Testis (tissue), 3 donors: ENCODE data around the gene PBX4. TPM values are rescaled to one million over a fixed set of nuclear protein-coding genes. Genes with fewer than 3 reads are reported as not detected.
A peak's percentile ranks its signal among the peaks of the same experiment; 100 is the strongest.

Experiments
- DNase-seq: peaks from one replicate; pipeline ENCODE4 v3.0.0-alpha.2; 2019
- H3K27ac ChIP-seq, 2 donors: fragments of 200-600 bp; sonication (generic); one replicate each; pipeline ENCODE4 v1.5.1; 2019
- H3K27me3 ChIP-seq: fragments of 200-600 bp; sonication (generic); one replicate; pipeline ENCODE4 v1.5.1; 2019
- H3K36me3 ChIP-seq: fragments of 200-600 bp; sonication (generic); one replicate; pipeline ENCODE4 v1.5.1; 2017; ENCODE audit warnings: low read depth; ENCODE audit errors: missing control alignments
- H3K4me1 ChIP-seq: fragments of 200-600 bp; sonication (generic); one replicate; pipeline ENCODE4 v1.5.1; 2019
- H3K4me3 ChIP-seq, 2 donors: fragments of 200-600 bp; sonication (generic); one replicate each; pipeline ENCODE4 v1.5.1; 2017 to 2019
- H3K9me3 ChIP-seq: fragments of 200-600 bp; sonication (generic); one replicate; pipeline ENCODE4 v1.5.1; 2017
- POLR2A ChIP-seq: fragments of 450-650 bp; IDR thresholded peaks from one replicate; pipeline ENCODE4 v1.6.1; 2017; ENCODE audit warnings: antibody characterized with exemption, mild to moderate bottlenecking, moderate library complexity
- WGBS, 2 donors: methylation state at CpG; one replicate each; pipeline ENCODE4 v1.1.5; 2018; 5-methylcytosine and 5-hydroxymethylcytosine counted together
- intact Hi-C: fragments of 100-400 bp; cut with DNase I; formaldehyde crosslinking; loops from one replicate; pipeline ENCODE4 v1.15.1; 2023; ENCODE audit warnings: low total_unique reads
- polyA plus RNA-seq: library from polyadenylated mRNA; stranded (reverse); fragments of 350-450 nt; fragmentation: Illumina TruSeq; extraction: RNeasy Lipid Tissue Mini Kit (QIAGEN cat#74804); gene quantifications from one replicate; pipeline ENCODE4 v1.2.3, GENCODE V29; 2014; ENCODE audit warnings: low read depth, low replicate concordance; ENCODE audit not compliant: insufficient read depth
- total RNA-seq, 2 donors: library from RNA; depleted of rRNA; stranded (reverse); fragments of >200 nt; gene quantifications; one replicate each; pipeline ENCODE4 v1.2.3, GENCODE V29; 2016
- TF ChIP-seq, protein P1 (sequence below), 3 experiments: fragments of 450-650 bp in 2 of 3; fragments of 200-600 bp in 1 of 3; sonication (generic) in 1 of 3; IDR thresholded peaks; one replicate each; pipeline ENCODE4 v1.5.1; 2016 to 2019; ENCODE audit warnings: antibody characterized with exemption in 3 of 3, mild to moderate bottlenecking in 2 of 3, moderate library complexity in 1 of 3

The PBX4 gene
- total and polyA plus RNA-seq, 3 donors from 2014 or later: 16.2 to 28.3 (median 18.0) TPM

DNA sequence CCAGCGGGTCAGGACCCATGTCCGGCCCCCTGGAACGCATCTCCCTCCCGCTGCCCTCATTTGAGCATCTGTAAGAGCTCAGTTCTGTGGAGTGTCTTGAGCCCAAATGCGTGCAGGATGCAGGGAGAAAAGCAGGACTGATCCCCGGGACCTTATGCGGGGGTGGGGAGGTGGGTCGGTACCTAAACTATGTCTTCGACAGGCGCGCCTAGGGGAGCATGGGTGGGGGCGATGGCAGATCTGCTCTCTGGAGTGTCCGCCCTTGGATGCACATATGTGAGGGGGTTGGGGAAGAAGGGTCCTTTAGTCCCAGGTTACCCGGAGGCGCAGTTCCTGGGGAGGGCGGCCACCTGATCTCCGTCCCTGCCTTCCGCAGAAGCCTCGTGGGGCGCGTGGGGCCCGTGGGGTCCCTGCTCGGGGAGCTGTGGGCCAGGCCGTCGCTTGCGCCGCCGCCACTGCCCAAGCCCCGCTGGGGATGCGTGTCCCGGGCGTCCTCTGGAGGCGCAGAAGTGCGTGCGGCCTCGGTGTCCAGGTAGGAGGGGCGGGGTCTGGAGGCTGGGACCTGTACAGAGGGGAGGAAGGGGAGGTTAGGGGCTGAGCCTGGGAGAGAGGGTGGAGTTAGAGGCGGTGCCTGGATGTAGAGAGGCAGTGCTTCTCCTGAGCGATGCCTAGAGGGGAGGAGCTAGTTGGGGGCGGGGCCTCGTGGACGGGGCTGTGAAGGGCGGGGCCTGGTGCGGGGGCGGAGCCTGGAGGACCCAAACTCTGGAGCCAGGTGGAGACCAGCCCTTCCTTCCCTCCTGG is 77.6 kb downstream of the PBX4 start:
- 0 to 4% methylated on average over 8 to 34 of the region's 45 CpGs for WGBS, 2 donors
- no peaks in the 10 kb centered on the region for H3K27me3 ChIP-seq
- peak; percentile 69 for DNase-seq

DNA sequence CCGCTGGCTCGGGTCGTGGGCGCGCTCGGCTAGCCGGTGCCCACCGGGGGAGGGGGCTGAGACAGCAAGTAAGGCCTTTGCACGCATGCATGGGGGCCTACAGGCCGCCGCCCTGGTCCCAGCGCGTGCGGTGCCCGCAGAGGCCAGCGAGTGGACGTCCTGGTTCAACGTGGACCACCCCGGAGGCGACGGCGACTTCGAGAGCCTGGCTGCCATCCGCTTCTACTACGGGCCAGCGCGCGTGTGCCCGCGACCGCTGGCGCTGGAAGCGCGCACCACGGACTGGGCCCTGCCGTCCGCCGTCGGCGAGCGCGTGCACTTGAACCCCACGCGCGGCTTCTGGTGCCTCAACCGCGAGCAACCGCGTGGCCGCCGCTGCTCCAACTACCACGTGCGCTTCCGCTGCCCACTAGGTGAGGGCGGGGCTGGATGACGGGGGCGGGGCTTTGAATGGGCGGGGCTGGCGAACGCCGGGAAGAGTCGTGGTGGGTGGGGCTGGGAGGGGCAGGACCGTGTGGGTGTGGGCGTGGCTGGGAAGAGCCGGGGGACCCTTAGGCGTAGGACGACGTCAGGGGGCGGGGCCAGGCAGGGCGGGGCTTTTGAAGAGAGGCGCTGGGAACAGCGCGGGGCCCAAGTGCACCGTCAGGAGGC is 78.3 kb downstream of the PBX4 start:
- H3K4me1 ChIP-seq: peaks cover 12% of the 10 kb centered on the region
- intact Hi-C loops: no loop called here
- TF ChIP-seq POLR2A: no peak
- TF ChIP-seq, protein P1, sequence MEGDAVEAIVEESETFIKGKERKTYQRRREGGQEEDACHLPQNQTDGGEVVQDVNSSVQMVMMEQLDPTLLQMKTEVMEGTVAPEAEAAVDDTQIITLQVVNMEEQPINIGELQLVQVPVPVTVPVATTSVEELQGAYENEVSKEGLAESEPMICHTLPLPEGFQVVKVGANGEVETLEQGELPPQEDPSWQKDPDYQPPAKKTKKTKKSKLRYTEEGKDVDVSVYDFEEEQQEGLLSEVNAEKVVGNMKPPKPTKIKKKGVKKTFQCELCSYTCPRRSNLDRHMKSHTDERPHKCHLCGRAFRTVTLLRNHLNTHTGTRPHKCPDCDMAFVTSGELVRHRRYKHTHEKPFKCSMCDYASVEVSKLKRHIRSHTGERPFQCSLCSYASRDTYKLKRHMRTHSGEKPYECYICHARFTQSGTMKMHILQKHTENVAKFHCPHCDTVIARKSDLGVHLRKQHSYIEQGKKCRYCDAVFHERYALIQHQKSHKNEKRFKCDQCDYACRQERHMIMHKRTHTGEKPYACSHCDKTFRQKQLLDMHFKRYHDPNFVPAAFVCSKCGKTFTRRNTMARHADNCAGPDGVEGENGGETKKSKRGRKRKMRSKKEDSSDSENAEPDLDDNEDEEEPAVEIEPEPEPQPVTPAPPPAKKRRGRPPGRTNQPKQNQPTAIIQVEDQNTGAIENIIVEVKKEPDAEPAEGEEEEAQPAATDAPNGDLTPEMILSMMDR (IDR thresholded peaks at IDR 0.05): no peak
- 8 to 9% methylated on average over 9 to 29 of the region's 74 CpGs for WGBS, 2 donors
- no peaks in the 10 kb centered on the region for H3K9me3 ChIP-seq
- no peaks in the 10 kb centered on the region for H3K27me3 ChIP-seq
- H3K4me3 ChIP-seq: peak overlapping the region; percentile 25 to 33
- peak; percentile 91 for DNase-seq
- H3K27ac ChIP-seq: no peak overlapping the region
- H3K36me3 ChIP-seq: no peaks in the 10 kb centered on the region

More for the DNA sequence above, 77.6 kb downstream of the PBX4 start:
- Histone ChIP-seq H3K36me3 (no peaks in the 10 kb centered on the region), H3K4me1 (peaks cover 12% of the 10 kb centered on the region), H3K4me3 (peak overlapping the region; percentile 25 to 33), H3K27ac (no peak overlapping the region), H3K9me3 (no peaks in the 10 kb centered on the region)
- intact Hi-C loops: no loop called here
- TF ChIP-seq POLR2A: no peak
- TF ChIP-seq, protein P1 (IDR thresholded peaks at IDR 0.05): no peak

DNA sequence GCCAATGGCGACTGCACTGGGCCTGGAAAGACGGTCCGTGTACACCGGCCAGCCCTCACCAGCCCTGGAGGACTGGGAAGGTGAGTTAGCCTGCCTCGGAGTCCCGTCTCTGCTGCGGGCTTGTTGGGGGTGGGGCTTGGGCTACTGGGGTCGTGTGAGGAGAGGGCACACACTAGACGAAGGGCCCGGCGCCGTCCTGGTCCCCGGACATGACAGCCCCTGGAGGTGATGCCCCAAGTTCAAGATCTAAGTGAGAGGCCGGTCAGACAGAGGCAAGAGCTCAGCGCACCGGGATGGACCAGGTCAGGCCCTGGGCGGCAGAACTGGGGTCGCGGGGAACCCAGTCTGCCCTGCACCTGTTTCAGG is 78.8 kb downstream of the PBX4 start:
- Histone ChIP-seq H3K4me1 (peaks cover 12% of the 10 kb centered on the region), H3K27me3 (no peaks in the 10 kb centered on the region), H3K27ac (no peak overlapping the region), H3K4me3 (no peak overlapping the region), H3K36me3 (no peaks in the 10 kb centered on the region), H3K9me3 (no peaks in the 10 kb centered on the region)
- DNase-seq: no peak
- WGBS, 2 donors: 45 to 46% methylated on average over 5 to 16 of the region's 19 CpGs
- TF ChIP-seq POLR2A: no peak
- TF ChIP-seq, protein P1 (IDR thresholded peaks at IDR 0.05): no peak
- intact Hi-C loops: no loop called here

DNA sequence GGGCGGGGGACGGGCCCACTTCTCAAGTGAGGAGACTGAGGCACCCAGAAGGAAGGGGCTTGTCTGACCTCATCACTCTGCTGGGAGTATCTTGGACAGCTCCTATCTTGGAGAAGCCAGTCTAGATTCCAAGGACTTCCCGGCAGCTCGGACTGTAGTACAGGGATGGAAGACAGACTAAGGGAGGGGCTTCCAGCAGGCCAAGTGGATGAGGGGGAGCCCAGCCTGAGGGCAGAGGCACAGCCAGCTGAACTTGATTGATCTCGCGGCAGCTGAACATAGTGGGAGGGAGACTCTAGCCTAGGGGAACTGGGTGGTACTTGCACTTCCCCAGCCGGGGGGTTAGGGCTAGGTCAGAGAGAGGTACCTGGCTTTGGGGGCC is 79.7 kb downstream of the PBX4 start:
- H3K27ac ChIP-seq: no peak overlapping the region
- no peak for DNase-seq
- TF ChIP-seq POLR2A: no peak
- H3K4me3 ChIP-seq: peak overlapping the region in 1 of 2 donors; percentile 52
- peaks cover 12% of the 10 kb centered on the region for H3K4me1 ChIP-seq
- no peaks in the 10 kb centered on the region for H3K9me3 ChIP-seq
- H3K36me3 ChIP-seq: no peaks in the 10 kb centered on the region
- intact Hi-C loops: no loop called here
- 9 to 16% methylated on average over 5 to 7 of the region's 7 CpGs for WGBS, 2 donors
- H3K27me3 ChIP-seq: no peaks in the 10 kb centered on the region

DNA sequence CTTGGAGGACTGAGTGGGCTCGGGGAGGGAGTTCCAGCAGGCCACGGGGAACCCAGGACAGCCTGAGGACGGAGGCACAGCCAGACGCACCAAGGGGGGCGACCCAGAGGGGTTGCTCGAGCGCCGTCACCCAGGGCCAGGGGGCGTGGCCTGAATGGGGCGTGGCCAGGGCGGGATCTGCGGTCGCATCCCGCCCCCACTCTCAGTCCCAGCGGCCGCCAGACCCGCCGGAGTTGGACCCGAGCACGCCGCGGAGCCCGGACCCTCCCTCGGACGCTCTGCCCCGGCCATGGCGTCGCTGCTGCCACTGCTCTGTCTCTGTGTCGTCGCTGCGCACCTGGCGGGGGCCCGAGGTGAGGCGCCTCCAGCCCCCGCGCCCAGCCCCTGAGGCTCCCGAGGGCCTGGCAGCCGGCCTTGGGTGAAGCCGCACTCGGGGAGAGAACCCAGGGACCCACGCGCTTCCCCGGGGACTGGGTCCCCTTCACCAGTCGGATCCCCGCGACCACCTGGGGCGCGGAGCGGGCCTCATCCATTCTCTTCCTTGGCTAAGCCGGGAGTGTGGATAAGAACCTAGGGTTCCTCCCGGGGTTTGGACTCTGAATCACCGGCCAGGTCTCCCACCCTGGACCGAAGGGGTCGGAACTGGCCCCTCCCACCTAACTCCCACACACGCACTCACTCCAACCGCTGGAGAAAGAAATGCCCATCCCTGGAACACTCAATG is 80.3 kb downstream of the PBX4 start, which contains the start of gene CILP2:
TSS of gene CILP2 (plus strand) at position 205 of the 724 bp plus-strand sequence. CDS start at position 290, 85 bp downstream.
- 3 to 5% methylated on average over 15 to 31 of the region's 56 CpGs for WGBS, 2 donors
- Histone ChIP-seq H3K27me3 (no peaks in the 10 kb centered on the region), H3K9me3 (no peaks in the 10 kb centered on the region), H3K36me3 (no peaks in the 10 kb centered on the region), H3K27ac (no peak within 1 kb of the TSS), H3K4me3 (peak within 1 kb of the TSS; percentile 1 to 52), H3K4me1 (peaks cover 12% of the 10 kb centered on the region)
- intact Hi-C loops: no loop called here
- TF ChIP-seq, protein P1 (IDR thresholded peaks at IDR 0.05): no peak
- no peak for TF ChIP-seq POLR2A
- peak; percentile 67 for DNase-seq
